ENCODE data around the gene CHP1.

DNA sequence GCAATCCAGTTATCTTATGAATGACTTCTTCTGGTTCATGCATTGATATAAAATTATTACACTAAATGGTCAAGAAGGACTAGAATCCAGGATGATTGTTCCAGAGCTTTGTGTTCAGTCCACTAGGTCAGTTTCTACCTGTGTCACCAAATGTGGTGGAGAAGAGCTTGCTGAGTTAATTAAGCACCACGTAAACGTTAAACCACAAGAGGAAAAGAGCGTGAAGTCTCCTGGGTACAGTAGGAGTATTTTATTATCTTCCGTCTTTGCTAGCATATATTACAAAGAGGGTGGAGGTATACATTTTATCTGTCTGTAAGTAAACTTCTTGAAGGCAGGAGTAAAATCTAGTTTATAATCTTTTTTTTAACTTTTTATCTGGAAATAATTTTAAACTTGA lies 23.5 kb downstream of the CHP1 start:
- no peak for TF ChIP-seq TAF1 (IDR thresholded peaks at IDR 0.05; ENCODE audit: borderline replicate concordance, low read depth, low read length)
- TF ChIP-seq, protein P1, sequence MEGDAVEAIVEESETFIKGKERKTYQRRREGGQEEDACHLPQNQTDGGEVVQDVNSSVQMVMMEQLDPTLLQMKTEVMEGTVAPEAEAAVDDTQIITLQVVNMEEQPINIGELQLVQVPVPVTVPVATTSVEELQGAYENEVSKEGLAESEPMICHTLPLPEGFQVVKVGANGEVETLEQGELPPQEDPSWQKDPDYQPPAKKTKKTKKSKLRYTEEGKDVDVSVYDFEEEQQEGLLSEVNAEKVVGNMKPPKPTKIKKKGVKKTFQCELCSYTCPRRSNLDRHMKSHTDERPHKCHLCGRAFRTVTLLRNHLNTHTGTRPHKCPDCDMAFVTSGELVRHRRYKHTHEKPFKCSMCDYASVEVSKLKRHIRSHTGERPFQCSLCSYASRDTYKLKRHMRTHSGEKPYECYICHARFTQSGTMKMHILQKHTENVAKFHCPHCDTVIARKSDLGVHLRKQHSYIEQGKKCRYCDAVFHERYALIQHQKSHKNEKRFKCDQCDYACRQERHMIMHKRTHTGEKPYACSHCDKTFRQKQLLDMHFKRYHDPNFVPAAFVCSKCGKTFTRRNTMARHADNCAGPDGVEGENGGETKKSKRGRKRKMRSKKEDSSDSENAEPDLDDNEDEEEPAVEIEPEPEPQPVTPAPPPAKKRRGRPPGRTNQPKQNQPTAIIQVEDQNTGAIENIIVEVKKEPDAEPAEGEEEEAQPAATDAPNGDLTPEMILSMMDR (IDR thresholded peaks at IDR 0.05) = no peak
- TF ChIP-seq POLR2AphosphoS5 (IDR thresholded peaks at IDR 0.05; ENCODE audit: low read depth, low read length) = no peak
- TF ChIP-seq RAD21 (IDR thresholded peaks at IDR 0.05; ENCODE audit: low read length) = no peak
- no peak for TF ChIP-seq EZH2phosphoT487 (IDR thresholded peaks at IDR 0.05; ENCODE audit: borderline replicate concordance, low read depth)

Data from SK-N-SH (cell line).